ENCODE measurements around the gene DCHS1. TPM values are rescaled to one million over a fixed set of nuclear protein-coding genes. Genes with fewer than 3 reads are reported as not detected.

Gene DCHS1
- total RNA-seq, 3 donors from 2014 or later (not counting 1 experiment from before 2014, with no cell fraction given): 0.49 to 1.0 (median 0.83) TPM

GRCh38 chr11:6653097-6653496 is 2.5 kb downstream of the DCHS1 start:
- Histone ChIP-seq H3K36me3 (ENCODE audit: control insufficient read depth, insufficient read depth, low read length) (no peaks in the 10 kb centered on the region), H3K4me3 (ENCODE audit: low read length) (no peak overlapping the region), H3K9me3 (ENCODE audit: control insufficient read depth, insufficient read depth, low read length) (no peaks in the 10 kb centered on the region), H3K27ac (ENCODE audit: low read length) (no peak overlapping the region), H3K4me1 (ENCODE audit: control insufficient read depth, insufficient read depth, low read length) (peaks cover 10% of the 10 kb centered on the region), H3K27me3 (ENCODE audit: control insufficient read depth, insufficient read depth, low read length) (peaks cover 4% of the 10 kb centered on the region)
- Mint-ChIP-seq H3K27ac (no peak overlapping the region), H3K4me3 (no peak overlapping the region), H3K4me1 (peaks cover 0 to 6% of the 10 kb centered on the region in 2 donors), H3K27me3 (ENCODE audit: low read depth in 2 of 2) (peaks cover 0 to 11% of the 10 kb centered on the region in 2 donors), H3K36me3 (no peaks in the 10 kb centered on the region), H3K9me3 (no peaks in the 10 kb centered on the region)
- no peak for TF ChIP-seq CTCF (IDR thresholded peaks at IDR 0.05)
- ATAC-seq (no peak), DNase-seq (no peak)
- intact Hi-C loops (cut with micrococcal nuclease): no loop called here
- 93% methylated on average over 1 of the region's 1 CpG for WGBS (ENCODE audit: insufficient coverage)

- Mint-ChIP-seq H3K4me3 (no peak overlapping the region), H3K27me3 (ENCODE audit: low read depth in 2 of 2) (peaks cover 0 to 11% of the 10 kb centered on the region in 2 donors), H3K27ac (no peak overlapping the region), H3K4me1 (peaks cover 0 to 6% of the 10 kb centered on the region in 2 donors), H3K36me3 (no peaks in the 10 kb centered on the region), H3K9me3 (no peaks in the 10 kb centered on the region)
- TF ChIP-seq CTCF (IDR thresholded peaks at IDR 0.05): no peak
- Histone ChIP-seq H3K4me3 (ENCODE audit: low read length) (no peak overlapping the region), H3K27ac (ENCODE audit: low read length) (no peak overlapping the region), H3K36me3 (ENCODE audit: control insufficient read depth, insufficient read depth, low read length) (no peaks in the 10 kb centered on the region), H3K27me3 (ENCODE audit: control insufficient read depth, insufficient read depth, low read length) (peaks cover 4% of the 10 kb centered on the region), H3K4me1 (ENCODE audit: control insufficient read depth, insufficient read depth, low read length) (peaks cover 17% of the 10 kb centered on the region), H3K9me3 (ENCODE audit: control insufficient read depth, insufficient read depth, low read length) (no peaks in the 10 kb centered on the region)
- DNase-seq (no peak), ATAC-seq (no peak)
- WGBS (ENCODE audit: insufficient coverage): 78% methylated on average over 3 of the region's 3 CpGs
- intact Hi-C loops (cut with micrococcal nuclease): no loop called here
These were observed 3.4 kb downstream of the DCHS1 start for GRCh38 chr11:6652182-6652581.

GRCh38 chr11:6650980-6651379 is 4.6 kb downstream of the DCHS1 start:
- DNase-seq (no peak), ATAC-seq (no peak)
- intact Hi-C loops (cut with micrococcal nuclease): no loop called here
- Mint-ChIP-seq H3K9me3 (no peaks in the 10 kb centered on the region), H3K27me3 (ENCODE audit: low read depth in 2 of 2) (peaks cover 0 to 2% of the 10 kb centered on the region in 2 donors), H3K4me3 (no peak overlapping the region), H3K27ac (no peak overlapping the region), H3K4me1 (peaks cover 0 to 2% of the 10 kb centered on the region in 2 donors), H3K36me3 (no peaks in the 10 kb centered on the region)
- Histone ChIP-seq H3K27me3 (ENCODE audit: control insufficient read depth, insufficient read depth, low read length) (peaks cover 4% of the 10 kb centered on the region), H3K36me3 (ENCODE audit: control insufficient read depth, insufficient read depth, low read length) (no peaks in the 10 kb centered on the region), H3K27ac (ENCODE audit: low read length) (no peak overlapping the region), H3K9me3 (ENCODE audit: control insufficient read depth, insufficient read depth, low read length) (no peaks in the 10 kb centered on the region), H3K4me3 (ENCODE audit: low read length) (no peak overlapping the region), H3K4me1 (ENCODE audit: control insufficient read depth, insufficient read depth, low read length) (peaks cover 27% of the 10 kb centered on the region)
- no peak for TF ChIP-seq CTCF (IDR thresholded peaks at IDR 0.05)
- WGBS (ENCODE audit: insufficient coverage): 75% methylated on average over 6 of the region's 6 CpGs

- H3K4me1 ChIP-seq (ENCODE audit: control insufficient read depth, insufficient read depth, low read length): peaks cover 33% of the 10 kb centered on the region
- Mint-ChIP-seq H3K9me3 (no peaks in the 10 kb centered on the region), H3K36me3 (no peaks in the 10 kb centered on the region), H3K27me3 (ENCODE audit: low read depth in 2 of 2) (no peaks in the 10 kb centered on the region), H3K4me3 (no peak overlapping the region), H3K27ac (no peak overlapping the region), H3K4me1 (no peaks in the 10 kb centered on the region)
- H3K27me3 ChIP-seq (ENCODE audit: control insufficient read depth, insufficient read depth, low read length): peaks cover 4% of the 10 kb centered on the region
- DNase-seq (no peak), ATAC-seq (no peak)
- no peak overlapping the region for H3K27ac ChIP-seq (ENCODE audit: low read length)
- H3K36me3 ChIP-seq (ENCODE audit: control insufficient read depth, insufficient read depth, low read length): no peaks in the 10 kb centered on the region
- H3K9me3 ChIP-seq (ENCODE audit: control insufficient read depth, insufficient read depth, low read length): no peaks in the 10 kb centered on the region
- intact Hi-C loops (cut with micrococcal nuclease): no loop called here
- H3K4me3 ChIP-seq (ENCODE audit: low read length): no peak overlapping the region
- TF ChIP-seq CTCF (IDR thresholded peaks at IDR 0.05): no peak
These were observed 5.5 kb downstream of the DCHS1 start for GRCh38 chr11:6650104-6650503.

All from natural killer cell (primary cell).